ENCODE data around the gene RNU6-9.
A peak's percentile ranks its signal among the peaks of the same experiment; 100 is the strongest.
"Not testable (repeated sequence)": the region's sequence is repeated elsewhere in the genome, so short reads cannot be mapped to it uniquely, and the experiment has no call there.

The RNU6-9 gene

GRCh38 chr19:877992-878660, 15.2 kb upstream of the RNU6-9 start:
- not testable (repeated sequence) for FAIRE-seq; DNase-seq (ENCODE audit: low spot score)

DNA sequence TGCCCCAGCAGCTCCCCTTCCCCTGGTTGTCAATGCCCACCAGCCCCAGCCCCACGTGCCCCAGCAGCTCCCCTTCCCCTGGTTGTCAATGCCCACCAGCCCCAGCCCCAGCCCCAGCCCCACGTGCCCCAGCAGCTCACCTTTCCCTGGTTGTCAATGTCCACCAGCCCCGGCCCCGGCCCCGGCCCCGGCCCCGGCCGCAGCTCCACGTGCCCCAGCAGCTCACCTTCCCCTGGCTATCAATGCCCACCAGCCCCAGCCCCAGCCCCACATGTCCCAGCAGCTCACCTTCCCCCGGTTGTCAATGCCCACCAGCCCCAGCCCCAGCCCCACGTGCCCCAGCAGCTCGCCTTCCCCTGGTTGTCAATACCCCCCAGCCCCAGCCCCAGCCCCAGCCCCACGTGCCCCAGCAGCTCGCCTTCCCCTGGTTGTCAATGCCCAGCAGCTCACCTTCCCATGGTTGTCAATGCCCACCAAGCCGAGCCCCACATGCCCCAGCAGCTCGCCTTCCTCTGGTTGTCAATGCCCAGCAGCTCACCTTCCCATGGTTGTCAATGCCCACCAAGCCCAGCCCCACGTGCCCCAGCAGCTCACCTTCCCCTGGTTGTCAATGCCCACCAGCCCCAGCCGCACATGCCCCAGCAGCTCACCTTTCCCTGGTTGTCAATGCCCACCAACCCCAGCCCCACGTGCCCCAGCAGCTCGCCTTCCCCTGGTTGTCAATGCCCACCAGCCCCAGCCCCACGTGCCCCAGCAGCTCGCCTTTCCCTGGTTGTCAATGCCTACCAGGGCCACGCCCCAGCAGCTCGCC, 14.3 kb upstream of the RNU6-9 start:
- not testable (repeated sequence) for FAIRE-seq

DNA sequence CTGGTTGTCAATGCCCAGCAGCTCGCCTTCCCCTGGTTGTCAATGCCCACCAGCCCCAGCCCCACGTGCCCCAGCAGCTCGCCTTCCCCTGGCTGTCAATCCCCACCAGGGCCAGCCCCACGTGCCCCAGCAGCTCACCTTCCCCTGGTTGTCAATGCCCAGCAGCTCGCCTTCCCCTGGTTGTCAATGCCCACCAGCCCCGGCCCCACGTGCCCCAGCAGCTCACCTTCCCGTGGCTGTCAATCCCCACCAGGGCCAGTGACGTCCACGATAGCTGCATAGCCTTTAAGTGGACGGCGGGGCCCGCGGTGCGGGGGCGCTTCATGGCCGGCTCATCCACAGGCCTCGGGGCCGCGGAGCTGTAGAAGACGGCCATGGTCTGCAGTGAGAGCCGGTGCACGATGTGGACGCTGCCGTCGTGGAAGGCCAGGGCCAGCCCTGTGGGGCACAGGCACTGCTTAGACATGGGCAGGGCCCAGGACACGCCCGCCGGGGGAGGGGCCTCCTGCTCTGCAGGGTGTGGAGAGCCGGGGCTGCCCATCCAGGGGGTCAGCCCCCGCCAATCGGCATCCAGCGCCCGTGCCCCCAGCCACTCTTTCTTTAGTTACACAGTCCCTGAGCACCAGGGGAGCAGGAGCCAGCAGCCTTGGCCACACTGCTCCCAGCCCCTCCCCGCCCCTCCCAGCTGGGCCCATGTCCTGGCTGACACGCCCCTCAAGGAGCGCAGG, 13.4 kb upstream of the RNU6-9 start:
- DNase-seq (ENCODE audit: low spot score) (no peak), FAIRE-seq (no peak)

More for the DNA sequence above, 14.3 kb upstream of the RNU6-9 start:
- not testable (repeated sequence) for DNase-seq (ENCODE audit: low spot score)

DNA sequence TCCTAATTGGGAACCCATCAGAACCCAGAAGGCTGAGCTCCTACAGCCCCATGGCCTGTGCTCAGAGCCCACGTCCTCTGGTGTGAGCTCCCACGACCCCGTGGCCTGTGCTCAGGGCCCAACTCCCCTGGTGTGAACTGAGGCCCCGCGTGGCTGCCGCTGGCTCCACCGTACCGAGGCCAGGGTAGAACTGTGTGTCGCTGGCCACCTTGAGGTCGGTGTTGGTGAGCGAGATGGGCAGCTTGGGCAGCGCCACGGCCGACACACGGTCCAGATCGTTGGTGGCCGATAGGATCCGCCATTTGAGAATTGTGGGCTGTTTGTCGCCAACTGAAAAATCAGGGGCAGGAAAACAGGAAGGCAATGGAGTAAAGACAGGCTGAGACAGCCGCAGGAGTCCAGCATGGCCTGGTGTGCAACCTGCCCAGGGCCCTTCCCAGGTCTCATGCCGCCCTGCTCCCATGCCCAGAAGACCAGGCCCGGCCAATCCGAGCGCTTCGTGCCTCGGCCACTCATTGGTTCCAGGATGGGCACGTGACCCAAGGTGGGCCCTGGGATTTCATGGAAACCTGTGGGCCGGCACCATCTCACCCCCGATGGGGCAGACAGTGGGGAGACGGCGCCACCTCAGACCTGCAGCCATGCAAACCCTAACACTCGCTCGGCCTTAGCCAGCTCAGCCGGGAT, 11.8 kb upstream of the RNU6-9 start:
- no peak for FAIRE-seq
- DNase-seq (ENCODE audit: low spot score), result no peak

GRCh38 chr19:882871-883497, 10.3 kb upstream of the RNU6-9 start:
- FAIRE-seq (no peak), DNase-seq (ENCODE audit: low spot score) (no peak)

GRCh38 chr19:883661-884211, 9.5 kb upstream of the RNU6-9 start:
- no peak for FAIRE-seq

GRCh38 chr19:884420-885211, 8.7 kb upstream of the RNU6-9 start:
- DNase-seq (ENCODE audit: low spot score) (no peak), FAIRE-seq (no peak)

More at GRCh38 chr19:883661-884211, 9.5 kb upstream of the RNU6-9 start:
- DNase-seq (ENCODE audit: low spot score), result no peak

- no peak for DNase-seq (ENCODE audit: low spot score)
Observed at GRCh38 chr19:885536-886224, 7.6 kb upstream of the RNU6-9 start.

GRCh38 chr19:887072-887471, 6.2 kb upstream of the RNU6-9 start:
- DNase-seq (ENCODE audit: low spot score) (peak; percentile 49), FAIRE-seq (no peak)

More at GRCh38 chr19:885536-886224, 7.6 kb upstream of the RNU6-9 start:
- no peak for FAIRE-seq

GRCh38 chr19:887599-887998, 5.7 kb upstream of the RNU6-9 start:
- FAIRE-seq (no peak), DNase-seq (ENCODE audit: low spot score) (no peak)

DNA sequence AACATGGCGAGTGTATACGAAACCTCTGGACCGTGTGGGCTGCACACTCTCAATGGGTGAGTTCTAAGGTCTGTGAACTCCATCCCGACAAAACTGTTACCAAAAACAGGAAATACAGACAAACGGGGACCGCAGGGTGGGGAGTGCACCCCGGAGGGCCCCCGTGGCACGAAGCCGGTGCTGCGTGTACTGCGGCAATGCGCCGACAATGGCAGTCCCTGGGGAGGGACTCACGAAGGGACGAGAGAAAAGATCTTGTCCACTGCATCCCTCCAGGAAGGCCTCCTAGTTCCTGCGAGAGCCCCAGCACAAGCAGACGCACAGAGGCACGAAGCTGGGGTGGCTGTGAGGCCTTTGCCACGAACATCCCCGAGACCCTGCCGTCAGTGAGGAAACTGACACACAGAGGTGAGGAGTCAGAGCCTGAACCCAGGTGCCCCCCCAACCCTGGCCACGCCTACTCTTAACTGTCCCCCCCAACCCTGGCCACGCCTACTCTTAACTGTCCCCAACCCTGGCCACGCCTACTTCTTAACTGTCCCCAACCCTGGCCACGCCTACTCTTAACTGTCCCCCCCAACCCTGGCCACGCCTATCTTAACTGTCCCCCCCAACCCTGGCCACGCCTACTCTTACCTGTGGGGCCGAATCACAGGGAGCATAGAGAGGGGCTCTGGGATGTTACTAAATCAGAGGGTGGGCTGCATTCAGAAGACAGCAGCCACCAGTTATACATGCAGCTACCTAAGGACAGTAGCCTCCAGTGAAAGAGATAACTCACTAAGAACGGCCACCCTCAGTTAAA, 4.5 kb upstream of the RNU6-9 start:
- FAIRE-seq (no peak), DNase-seq (ENCODE audit: low spot score) (no peak)

DNA sequence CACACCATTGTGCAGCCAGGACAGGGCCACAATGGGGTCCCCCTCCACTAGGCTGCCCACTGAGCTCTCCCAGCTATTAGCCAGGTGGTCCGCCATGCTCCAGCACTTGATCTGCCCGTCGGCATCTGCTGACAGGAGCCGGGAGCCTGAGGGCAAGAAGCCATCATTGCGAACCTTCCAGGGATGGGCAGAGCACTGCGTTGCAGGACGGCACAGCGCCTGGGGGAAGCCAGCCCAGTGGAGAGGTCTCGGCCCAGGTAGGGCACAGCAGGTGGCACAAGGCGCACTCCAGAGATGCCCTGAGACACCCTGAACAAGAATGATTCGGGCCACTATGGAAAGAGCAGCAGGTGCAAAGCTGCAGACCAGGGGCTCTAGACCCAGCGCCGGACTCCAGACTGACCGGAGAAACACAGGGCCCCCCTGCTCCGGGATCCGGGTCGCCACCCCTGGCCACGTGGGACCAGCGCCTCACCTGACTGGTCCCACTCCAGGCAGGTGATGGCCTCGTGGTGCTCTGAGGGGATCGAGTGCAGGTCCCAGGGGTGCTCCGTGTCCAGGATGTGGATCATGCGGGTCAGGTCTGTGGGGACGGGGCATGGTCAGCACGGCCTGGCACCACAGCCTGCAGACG, 3.5 kb upstream of the RNU6-9 start:
- no peak for DNase-seq (ENCODE audit: low spot score)
- FAIRE-seq, result no peak

- no peak for FAIRE-seq
- DNase-seq (ENCODE audit: low spot score), result no peak
Observed at GRCh38 chr19:890831-891230, 2.5 kb upstream of the RNU6-9 start.

DNA sequence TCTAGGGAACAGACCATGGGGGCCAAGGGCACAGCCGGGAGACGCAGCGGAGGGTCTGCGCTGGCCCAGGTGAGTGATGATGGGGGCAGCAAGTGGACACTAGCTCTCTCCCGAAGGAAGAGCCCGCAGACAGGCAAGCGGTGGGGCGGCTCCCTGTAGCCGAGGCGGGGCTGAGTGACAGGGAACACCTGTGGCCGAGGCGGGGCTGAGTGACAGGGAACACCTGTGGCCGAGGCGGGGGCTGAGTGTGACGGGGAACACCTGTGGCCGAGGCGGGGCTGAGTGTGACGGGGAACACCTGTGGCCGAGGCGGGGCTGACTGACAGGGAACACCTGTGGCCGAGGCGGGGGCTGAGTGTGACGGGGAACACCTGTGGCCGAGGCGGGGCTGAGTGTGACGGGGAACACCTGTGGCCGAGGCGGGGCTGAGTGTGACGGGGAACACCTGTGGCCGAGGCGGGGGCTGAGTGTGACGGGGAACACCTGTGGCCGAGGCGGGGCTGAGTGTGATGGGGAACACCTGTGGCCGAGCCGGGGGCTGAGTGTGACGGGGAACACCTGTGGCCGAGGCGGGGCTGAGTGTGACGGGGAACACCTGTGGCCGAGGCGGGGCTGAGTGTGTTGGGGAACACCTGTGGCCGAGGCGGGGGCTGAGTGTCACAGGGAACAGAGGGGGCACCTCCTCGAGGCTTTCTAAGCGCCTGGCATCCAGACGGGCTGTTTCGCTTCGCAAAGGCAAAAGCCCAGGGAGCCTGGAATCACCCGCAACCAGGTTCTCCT, 1.7 kb upstream of the RNU6-9 start:
- not testable (repeated sequence) for FAIRE-seq; DNase-seq (ENCODE audit: low spot score)

DNA sequence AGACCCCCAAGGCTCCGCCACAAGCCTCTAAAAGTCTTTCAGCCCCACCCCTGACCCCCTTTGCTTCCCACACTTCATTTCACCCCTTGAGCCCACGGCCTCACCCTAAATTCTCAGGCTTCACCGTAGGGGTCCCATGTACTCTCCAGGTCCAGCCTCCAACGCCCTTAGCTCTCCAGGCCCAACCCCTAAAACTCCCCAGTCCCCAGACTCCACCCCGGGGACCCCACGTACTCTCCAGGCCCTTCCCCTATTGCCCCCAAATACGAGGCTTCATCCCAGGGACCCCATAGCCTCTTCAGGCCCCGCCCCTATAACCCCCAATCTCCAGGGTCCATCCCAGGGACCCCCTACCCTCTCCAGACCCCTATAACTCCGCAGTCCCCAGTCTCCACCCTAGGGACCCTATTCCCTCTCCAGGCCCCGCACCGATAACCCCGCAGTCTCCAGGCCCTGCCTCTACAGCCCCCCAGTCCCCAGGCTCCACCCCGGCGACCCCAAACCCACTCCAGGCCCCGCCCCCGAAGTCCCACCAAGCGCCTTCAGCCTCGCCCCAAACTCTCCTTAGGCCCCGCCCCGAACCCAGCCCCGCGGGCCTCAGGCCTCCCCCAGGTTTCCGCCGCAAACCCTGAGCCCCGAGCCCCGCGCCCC, 916 bp upstream of the RNU6-9 start:
- no peak for DNase-seq (ENCODE audit: low spot score)
- no peak for FAIRE-seq

- FAIRE-seq, result no peak
- no peak for DNase-seq (ENCODE audit: low spot score)
Observed at GRCh38 chr19:896434-896833, 3.1 kb downstream of the RNU6-9 start.

GRCh38 chr19:896999-897398, 3.7 kb downstream of the RNU6-9 start:
- no peak for FAIRE-seq

More at GRCh38 chr19:896999-897398, 3.7 kb downstream of the RNU6-9 start:
- DNase-seq (ENCODE audit: low spot score), result no peak
